ENCODE data around the gene CPSF4.

CPSF4 gene

DNA sequence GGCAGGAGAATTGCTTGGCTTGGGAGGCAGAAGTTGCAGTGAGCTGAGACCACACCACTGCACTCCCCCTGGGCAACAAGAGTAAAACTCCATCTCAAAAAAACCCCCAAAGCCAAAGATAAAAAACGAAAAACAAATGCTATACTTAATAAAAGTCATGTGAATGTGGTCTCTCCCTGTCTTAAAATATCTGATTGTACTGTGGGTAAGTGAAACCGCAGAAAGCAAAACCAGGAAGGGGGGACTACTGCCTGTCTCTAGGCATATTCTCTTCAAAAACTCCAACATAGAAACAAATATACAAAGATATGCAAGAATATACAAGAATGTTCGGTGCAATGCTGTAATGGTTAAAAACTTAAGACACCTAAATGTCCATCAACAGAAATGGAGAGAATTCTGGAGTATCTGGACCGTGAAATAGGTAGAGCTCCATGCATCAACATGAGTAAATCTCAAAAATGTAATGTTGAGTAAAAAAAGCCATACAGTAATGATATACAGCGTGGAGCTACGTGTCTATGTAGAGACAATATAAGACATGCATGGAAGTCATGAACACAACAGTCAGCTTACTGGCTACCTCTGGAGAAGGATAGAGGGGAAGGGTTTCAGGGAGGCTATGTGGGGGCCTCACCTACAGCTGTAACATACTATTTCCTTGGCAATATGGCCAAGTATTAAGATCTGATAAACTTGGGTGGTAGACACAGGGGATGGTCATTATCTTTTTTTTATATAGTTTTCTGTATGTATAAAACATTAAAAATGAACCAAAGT is 59.2 kb downstream of the CPSF4 start:
- DNase-seq = peak; percentile 29

- DNase-seq = no peak
Observed at GRCh38 chr7:99498546-99498944, 59.8 kb downstream of the CPSF4 start.

DNA sequence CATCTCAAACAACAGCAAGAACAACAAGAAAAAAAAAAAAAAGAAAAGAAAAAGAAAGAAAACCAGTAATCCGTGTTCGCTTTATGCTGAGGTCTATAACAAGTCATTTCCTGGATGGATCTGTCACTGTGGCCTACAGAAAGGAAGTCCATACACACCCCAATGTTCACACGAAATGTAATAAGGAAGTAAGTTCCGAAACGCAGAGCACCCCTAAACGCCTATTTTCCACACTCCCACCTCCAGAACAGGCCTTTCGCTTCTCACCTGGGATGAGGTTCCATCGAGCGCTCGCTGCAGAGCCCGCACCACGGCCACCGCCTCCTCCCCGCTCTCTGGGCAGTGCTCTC is 60.6 kb downstream of the CPSF4 start:
- peak; percentile 59 for DNase-seq

GRCh38 chr7:99499721-99500636 is 61.2 kb downstream of the CPSF4 start, which contains the start of gene ZNF394:
Gene ZNF394 (minus strand): TSS chr7:99500281. CDS start chr7:99500093, 188 bp downstream.
- DNase-seq = peak; percentile 92

DNA sequence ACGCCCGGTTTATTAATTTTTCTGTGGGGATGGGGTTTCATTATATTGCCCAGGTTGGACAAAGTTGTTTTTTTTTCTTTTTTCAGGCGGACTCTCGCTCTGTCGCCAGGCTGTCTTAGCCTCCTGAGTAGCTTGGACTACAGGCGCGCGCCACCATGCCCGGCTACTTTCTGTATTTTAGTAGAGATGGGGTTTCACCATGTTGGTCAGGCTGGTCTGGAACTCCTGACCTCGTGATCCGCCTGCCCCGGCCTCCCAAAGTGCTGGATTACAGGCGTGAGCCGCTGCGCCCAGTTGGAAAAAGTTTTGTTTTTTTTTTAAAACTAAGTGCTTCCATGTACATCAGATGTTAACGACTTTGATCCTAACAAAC is 61.9 kb downstream of the CPSF4 start:
- no peak for DNase-seq

- peak; percentile 24 for DNase-seq
Observed at GRCh38 chr7:99501236-99501635, 62.5 kb downstream of the CPSF4 start.

GRCh38 chr7:99504281-99504602 is 65.5 kb downstream of the CPSF4 start:
- no peak for DNase-seq

DNA sequence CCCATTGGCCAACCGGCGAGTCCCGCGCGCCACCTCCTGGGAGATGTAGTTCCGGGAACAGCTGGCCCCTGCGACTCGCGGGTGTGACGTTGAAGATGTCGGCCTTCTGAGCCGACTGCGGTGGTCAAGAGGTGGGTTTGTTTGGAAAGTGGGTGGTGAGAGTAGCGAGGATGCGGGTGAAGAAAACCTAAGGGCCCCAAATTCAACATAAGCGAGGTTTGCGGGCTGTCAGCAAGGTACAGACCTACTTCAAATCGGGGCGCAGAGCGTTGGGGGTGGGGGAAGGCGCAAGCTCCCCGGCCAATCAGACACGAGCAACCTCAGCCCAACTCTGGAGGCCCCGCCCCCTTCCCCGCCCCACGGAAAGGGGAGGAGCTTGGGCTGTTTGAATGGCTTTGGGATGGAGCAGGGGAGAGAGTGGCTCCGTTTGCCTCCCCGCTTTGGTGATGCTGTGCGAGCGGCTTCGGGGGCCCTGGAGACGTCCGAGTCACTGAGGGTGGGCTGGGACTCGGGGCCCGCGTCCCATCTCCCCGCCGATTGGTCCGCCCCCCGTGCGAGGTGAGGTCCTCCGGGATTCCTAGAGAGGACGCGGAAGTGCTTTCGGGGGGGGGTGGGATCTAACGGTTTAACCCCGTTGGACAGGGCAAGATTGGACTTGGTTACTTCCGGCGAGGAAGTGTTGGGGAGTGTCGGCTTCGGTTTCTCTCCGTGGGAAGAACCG is 66.0 kb downstream of the CPSF4 start, which contains the start of gene ZKSCAN5:
Gene ZKSCAN5, plus strand, starts transcription at position 60 of the 721 bp plus-strand sequence. CDS start 1,383 bp downstream, outside the sequence.
- DNase-seq = peak; percentile 97

DNA sequence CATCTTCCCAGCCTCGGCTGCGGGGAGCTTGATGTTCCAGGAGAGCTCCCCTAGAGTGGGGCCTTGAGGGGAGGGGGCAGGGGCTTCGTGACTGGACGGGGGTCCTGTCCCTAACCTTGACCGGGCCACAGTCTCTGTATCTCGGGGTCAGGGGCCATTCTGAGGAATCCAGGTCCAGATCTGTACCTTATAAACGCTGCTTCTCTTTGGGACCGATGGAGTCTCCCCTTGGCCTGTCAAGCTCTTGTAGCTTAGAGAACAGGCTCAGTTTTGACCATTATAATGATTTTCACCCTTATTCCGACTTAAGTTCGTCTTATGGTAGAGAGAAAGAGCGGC is 66.5 kb downstream of the CPSF4 start:
- no peak for DNase-seq

Measured in CD4-positive, alpha-beta T cell treated with Interleukin-10 for 1 hour (primary cell).